Thyroid gland (tissue), 4 donors: ENCODE results near the gene PTTG1. TPM values are rescaled to one million over a fixed set of nuclear protein-coding genes. Genes with fewer than 3 reads are reported as not detected.
"Not testable (repeated sequence)": the region's sequence is repeated elsewhere in the genome, so short reads cannot be mapped to it uniquely, and the experiment has no call there.

Experiments
- DNase-seq, 2 donors: peaks; one replicate each; pipeline ENCODE4 v3.0.0-alpha.2; 2019
- H3K27ac ChIP-seq, 3 donors: fragments of 200-600 bp; sonication (generic); 1 replicate in 2 of 3; 2 replicates in 1 of 3; pipeline ENCODE4 v1.5.1; 2016 to 2019; ENCODE audit warnings: mild to moderate bottlenecking in 1 of 3, moderate library complexity in 1 of 3
- H3K27me3 ChIP-seq: fragments of 200-600 bp; sonication (generic); one replicate; pipeline ENCODE4 v1.5.1; 2019
- H3K36me3 ChIP-seq, 2 donors: fragments of 200-600 bp; sonication (generic); one replicate each; pipeline ENCODE4 v1.5.1; 2016 to 2019
- H3K4me1 ChIP-seq, 2 donors: fragments of 200-600 bp; sonication (generic); one replicate each; pipeline ENCODE4 v1.5.1; 2017 to 2019
- H3K4me3 ChIP-seq, 3 donors: fragments of 200-600 bp; sonication (generic); replicated peaks in 1 of 3; 1 replicate in 2 of 3; 2 replicates in 1 of 3; pipeline ENCODE4 v1.5.1; 2016; ENCODE audit warnings: mild to moderate bottlenecking in 1 of 3
- H3K9me3 ChIP-seq: fragments of 200-600 bp; sonication (generic); one replicate; pipeline ENCODE4 v1.5.1; 2017
- CTCF ChIP-seq, 6 experiments: fragments of 200-600 bp in 3 of 6; fragments of 450-650 bp in 3 of 6; sonication (generic) in 3 of 6; IDR thresholded peaks; one replicate each; pipeline ENCODE4 v1.5.1; 2016 to 2019; ENCODE audit warnings: antibody characterized with exemption in 6 of 6, mild to moderate bottlenecking in 2 of 6, inconsistent platforms in 1 of 6, moderate library complexity in 1 of 6
- POLR2A ChIP-seq, 2 donors: fragments of 450-650 bp; IDR thresholded peaks; one replicate each; pipeline ENCODE4 v1.6.1; 2017; ENCODE audit warnings: antibody characterized with exemption in 2 of 2, mild to moderate bottlenecking in 2 of 2, moderate library complexity in 1 of 2
- WGBS, 2 donors: methylation state at CpG; one replicate each; pipeline ENCODE4 v1.1.5; 2017; 5-methylcytosine and 5-hydroxymethylcytosine counted together
- intact Hi-C: fragments of 100-400 bp; cut with DNase I; formaldehyde crosslinking; loops from one replicate; pipeline ENCODE4 v1.15.1; 2023
- total RNA-seq, 4 donors: library from RNA; depleted of rRNA; stranded (reverse); fragments of >200 nt; gene quantifications; one replicate each; pipeline ENCODE4 v1.2.3, GENCODE V29; 2016

The PTTG1 gene
- total RNA-seq, 4 donors from 2014 or later = 42.6 to 165 (median 79.4) TPM

DNA sequence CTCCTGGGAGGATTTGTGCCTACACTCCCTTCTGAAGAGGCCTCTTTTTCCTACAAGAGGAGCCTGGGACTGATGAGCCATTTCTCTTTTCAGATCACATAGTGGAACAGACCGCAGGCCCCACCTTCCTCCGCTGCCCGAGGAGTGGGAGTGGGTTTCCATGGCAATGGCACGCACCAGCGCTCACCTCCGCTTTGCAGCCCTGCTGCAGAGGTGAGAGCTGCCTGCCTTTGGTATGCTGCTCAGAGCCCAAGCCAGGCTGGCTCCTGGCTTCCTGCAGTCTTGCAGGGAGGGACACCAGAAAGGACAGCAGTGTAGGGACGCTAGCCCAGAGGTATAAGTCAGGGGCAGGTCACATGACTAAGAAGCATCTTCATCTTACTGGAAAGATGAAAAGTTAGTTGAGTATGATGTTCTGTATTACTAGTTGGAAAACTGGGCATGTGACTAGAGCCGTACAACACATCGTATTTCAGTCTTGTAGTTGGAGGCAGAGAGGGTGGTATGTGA is 12.4 kb downstream of the PTTG1 start:
- peak; percentile 98 for DNase-seq
- WGBS, 2 donors = 25 to 54% methylated on average over 9 of the region's 9 CpGs

DNA sequence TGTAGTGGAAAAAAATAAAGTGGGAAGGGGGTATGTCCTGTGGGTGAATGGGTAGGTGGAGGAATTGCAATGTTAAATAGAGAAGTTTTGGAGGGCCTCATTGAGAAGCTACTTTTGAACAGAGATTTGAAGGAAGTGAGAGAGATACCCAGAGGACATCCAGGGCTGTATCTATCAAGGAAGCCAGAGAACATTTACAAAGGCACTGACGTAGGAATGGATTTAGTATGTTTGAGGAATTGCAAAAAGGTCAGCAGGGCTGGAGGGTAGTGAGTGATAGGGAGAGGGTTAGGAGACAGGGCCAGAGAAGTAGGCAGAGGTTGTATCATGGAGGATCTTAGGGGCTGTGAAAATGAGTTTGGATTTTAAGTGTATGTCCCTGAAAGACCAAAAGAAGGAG is 13.9 kb downstream of the PTTG1 start:
- intact Hi-C loops = loop anchor here (10.0 kb wide), 1 partner anchor 79 kb away; no protein-coding TSS in a partner anchor
- H3K36me3 ChIP-seq = no peaks in the 10 kb centered on the region
- WGBS, 2 donors = 90 to 91% methylated on average over 1 of the region's 1 CpG
- DNase-seq = no peak
- no peak overlapping the region for H3K27ac ChIP-seq
- H3K9me3 ChIP-seq = no peaks in the 10 kb centered on the region
- peaks cover 19 to 44% of the 10 kb centered on the region in 2 donors for H3K4me1 ChIP-seq
- no peak overlapping the region for H3K4me3 ChIP-seq
- no peak for TF ChIP-seq POLR2A (IDR thresholded peaks at IDR 0.05)
- no peak for TF ChIP-seq CTCF (IDR thresholded peaks at IDR 0.05)
- no peaks in the 10 kb centered on the region for H3K27me3 ChIP-seq

More for the DNA sequence above, 12.4 kb downstream of the PTTG1 start:
- intact Hi-C loops = loop anchor here (10.0 kb wide), 1 partner anchor 81 kb away; no protein-coding TSS in a partner anchor
- peak overlapping the region; percentile 58 to 85 (median 85) for H3K27ac ChIP-seq
- H3K36me3 ChIP-seq = no peaks in the 10 kb centered on the region
- no peaks in the 10 kb centered on the region for H3K9me3 ChIP-seq
- H3K4me1 ChIP-seq = peaks cover 19 to 52% of the 10 kb centered on the region in 2 donors
- H3K27me3 ChIP-seq = no peaks in the 10 kb centered on the region
- no peak overlapping the region for H3K4me3 ChIP-seq
- TF ChIP-seq CTCF (IDR thresholded peaks at IDR 0.05) = no peak
- TF ChIP-seq POLR2A (IDR thresholded peaks at IDR 0.05) = peak in 1 of 2 donors; percentile 69

DNA sequence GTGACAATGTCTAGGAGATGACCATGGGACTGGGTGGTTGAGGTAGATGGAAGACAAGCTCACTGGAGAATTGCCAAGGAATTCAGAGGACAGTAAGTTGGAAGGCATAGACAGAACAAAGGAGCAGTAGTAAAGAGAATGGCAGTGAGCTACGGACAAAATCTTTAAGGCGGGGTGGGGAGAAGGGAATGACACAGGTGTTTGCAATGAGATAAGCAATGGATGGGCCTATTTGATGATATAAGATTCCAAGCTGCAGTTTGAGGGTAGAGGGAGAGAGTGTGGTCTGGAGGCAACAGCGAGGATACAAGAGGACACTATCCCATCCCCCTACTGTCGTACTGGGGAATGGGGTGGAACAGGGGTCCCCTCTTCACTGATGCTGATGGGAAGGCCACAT is 14.4 kb downstream of the PTTG1 start:
- DNase-seq = no peak
- intact Hi-C loops = loop anchor here (10.0 kb wide), 1 partner anchor 79 kb away; no protein-coding TSS in a partner anchor
- Histone ChIP-seq H3K27me3 (no peaks in the 10 kb centered on the region), H3K27ac (no peak overlapping the region), H3K4me3 (no peak overlapping the region), H3K36me3 (no peaks in the 10 kb centered on the region), H3K9me3 (no peaks in the 10 kb centered on the region), H3K4me1 (peaks cover 19 to 39% of the 10 kb centered on the region in 2 donors)
- TF ChIP-seq CTCF (IDR thresholded peaks at IDR 0.05) = no peak
- no peak for TF ChIP-seq POLR2A (IDR thresholded peaks at IDR 0.05)
- WGBS, 2 donors = 92 to 95% methylated on average over 4 of the region's 4 CpGs

GRCh38 chr5:160436661-160437060 is 15.0 kb downstream of the PTTG1 start:
- H3K9me3 ChIP-seq, H3K4me3 ChIP-seq, DNase-seq, H3K36me3 ChIP-seq, H3K27me3 ChIP-seq, H3K27ac ChIP-seq: not testable (repeated sequence)
- intact Hi-C loops = loop anchor here (10.0 kb wide), 1 partner anchor 78 kb away; no protein-coding TSS in a partner anchor
- peaks cover 19 to 33% of the 10 kb centered on the region in 2 donors for H3K4me1 ChIP-seq
- 67 to 72% methylated on average over 6 of the region's 6 CpGs for WGBS, 2 donors

- no peak for DNase-seq
Measured at GRCh38 chr5:160437271-160437670, 15.6 kb downstream of the PTTG1 start.

More at GRCh38 chr5:160437271-160437670, 15.6 kb downstream of the PTTG1 start:
- no peaks in the 10 kb centered on the region for H3K9me3 ChIP-seq
- no peaks in the 10 kb centered on the region for H3K36me3 ChIP-seq
- H3K4me3 ChIP-seq = no peak overlapping the region
- intact Hi-C loops = loop anchor here (10.0 kb wide), 1 partner anchor 78 kb away; no protein-coding TSS in a partner anchor
- no peaks in the 10 kb centered on the region for H3K27me3 ChIP-seq
- H3K4me1 ChIP-seq = peaks cover 18 to 30% of the 10 kb centered on the region in 2 donors
- no peak overlapping the region for H3K27ac ChIP-seq
- TF ChIP-seq POLR2A (IDR thresholded peaks at IDR 0.05) (no peak), CTCF (IDR thresholded peaks at IDR 0.05) (no peak)
